Gastrocnemius medialis (tissue), 4 donors: ENCODE data around the gene GRIK2. TPM values are rescaled to one million over a fixed set of nuclear protein-coding genes. Genes with fewer than 3 reads are reported as not detected.

Experiments
- ATAC-seq, 2 donors: fragments of 150-250 bp; one replicate each; pipeline ENCODE4 v1.9.1; 2016
- DNase-seq, 2 donors: peaks; one replicate each; pipeline ENCODE4 v3.0.0-alpha.2; 2019
- H3K27ac ChIP-seq, 4 donors: fragments of 200-600 bp; sonication (generic); 1 replicate in 1 of 4; 2 replicates in 3 of 4; pipeline ENCODE4 v1.5.1; 2016 to 2018; ENCODE audit warnings: mild to moderate bottlenecking in 2 of 4, moderate library complexity in 1 of 4
- H3K27me3 ChIP-seq, 3 donors: fragments of 200-600 bp; sonication (generic) in 2 of 3; 1 replicate in 1 of 3; 2 replicates in 2 of 3; pipeline versions ENCODE4 v1.5.1 to v1.6.0; 2016 to 2019; ENCODE audit warnings: mild to moderate bottlenecking in 1 of 3, moderate library complexity in 1 of 3
- H3K36me3 ChIP-seq, 2 donors: fragments of 200-600 bp; sonication (generic) in 1 of 2; one replicate each; pipeline ENCODE4 v1.5.1; 2017 to 2018
- H3K4me1 ChIP-seq, 2 donors: fragments of 200-600 bp; sonication (generic) in 1 of 2; one replicate each; pipeline ENCODE4 v1.5.1; 2016 to 2017; ENCODE audit warnings: mild to moderate bottlenecking in 2 of 2
- H3K4me3 ChIP-seq, 4 donors: fragments of 200-600 bp; sonication (generic) in 3 of 4; 1 replicate in 1 of 4; 2 replicates in 3 of 4; pipeline ENCODE4 v1.5.1; 2016 to 2019; ENCODE audit warnings: mild to moderate bottlenecking in 2 of 4
- H3K9me3 ChIP-seq, 3 donors: fragments of 200-600 bp; sonication (generic) in 2 of 3; 1 replicate in 1 of 3; 2 replicates in 2 of 3; pipeline ENCODE4 v1.5.1; 2016 to 2019
- CTCF ChIP-seq, 5 experiments: fragments of 450-650 bp in 3 of 5; fragments of 200-600 bp in 2 of 5; sonication (generic) in 2 of 5; IDR thresholded peaks in 4 of 5; conservative IDR thresholded peaks in 1 of 5; 1 replicate in 4 of 5; 2 replicates in 1 of 5; pipeline ENCODE4 v1.5.1; 2016 to 2019; ENCODE audit warnings: antibody characterized with exemption in 5 of 5, mild to moderate bottlenecking in 3 of 5, moderate library complexity in 3 of 5
- POLR2A ChIP-seq, 2 donors: fragments of 450-650 bp; IDR thresholded peaks; one replicate each; pipeline ENCODE4 v1.6.1; 2017; ENCODE audit warnings: antibody characterized with exemption in 2 of 2, mild to moderate bottlenecking in 2 of 2, moderate library complexity in 2 of 2
- in situ Hi-C, 4 donors: fragments of 200-750 bp; cut with MboI; loops; one replicate each; pipeline versions ENCODE4 v1.15.0 to v1.8.0; 2017; ENCODE audit warnings: low sequenced_read_pairs in 4 of 4
- intact Hi-C: fragments of 100-400 bp; cut with DNase I; formaldehyde crosslinking; loops from one replicate; pipeline ENCODE4 v1.15.1; 2023; ENCODE audit warnings: low total_unique reads
- total RNA-seq, 4 donors: library from RNA; depleted of rRNA; stranded (reverse); fragments of >200 nt; gene quantifications; one replicate each; pipeline versions ENCODE4 v1.1.0 to v1.2.3, GENCODE V29; 2016

The GRIK2 gene
- total RNA-seq, 4 donors from 2014 or later: 0.39 to 5.1 (median 0.79) TPM

GRCh38 chr6:101936516-101936915, 543.0 kb downstream of the GRIK2 start:
- in situ Hi-C loops (no loop called here), intact Hi-C loops (no loop called here)
- TF ChIP-seq POLR2A (IDR thresholded peaks at IDR 0.05): no peak
- TF ChIP-seq CTCF (IDR thresholded peaks at IDR 0.05 in 4 of 5, conservative IDR thresholded peaks at IDR 0.05 in 1 of 5): no peak
- ATAC-seq (peak in 1 of 2 donors; percentile 36), DNase-seq (no peak)
- H3K4me1 ChIP-seq: no peaks in the 10 kb centered on the region
- H3K36me3 ChIP-seq: no peaks in the 10 kb centered on the region
- H3K9me3 ChIP-seq: no peaks in the 10 kb centered on the region
- H3K4me3 ChIP-seq: no peak overlapping the region
- no peak overlapping the region for H3K27ac ChIP-seq
- no peaks in the 10 kb centered on the region for H3K27me3 ChIP-seq

- Histone ChIP-seq H3K9me3 (no peaks in the 10 kb centered on the region), H3K36me3 (no peaks in the 10 kb centered on the region), H3K4me1 (no peaks in the 10 kb centered on the region), H3K27me3 (no peaks in the 10 kb centered on the region), H3K4me3 (no peak overlapping the region), H3K27ac (no peak overlapping the region)
- no peak for ATAC-seq
- in situ Hi-C loops (no loop called here), intact Hi-C loops (no loop called here)
- no peak for DNase-seq
- TF ChIP-seq POLR2A (IDR thresholded peaks at IDR 0.05) (no peak), CTCF (IDR thresholded peaks at IDR 0.05 in 4 of 5, conservative IDR thresholded peaks at IDR 0.05 in 1 of 5) (no peak)
Observed at GRCh38 chr6:101937108-101937507, 543.6 kb downstream of the GRIK2 start.

- TF ChIP-seq CTCF (IDR thresholded peaks at IDR 0.05 in 4 of 5, conservative IDR thresholded peaks at IDR 0.05 in 1 of 5) (no peak), POLR2A (IDR thresholded peaks at IDR 0.05) (no peak)
- in situ Hi-C loops: no loop called here
- no peak for ATAC-seq
- Histone ChIP-seq H3K4me1 (no peaks in the 10 kb centered on the region), H3K36me3 (no peaks in the 10 kb centered on the region), H3K9me3 (no peaks in the 10 kb centered on the region), H3K27me3 (no peaks in the 10 kb centered on the region), H3K4me3 (no peak overlapping the region), H3K27ac (no peak overlapping the region)
- no peak for DNase-seq
- intact Hi-C loops: no loop called here
Observed at GRCh38 chr6:101940391-101940790, 546.9 kb downstream of the GRIK2 start.

- TF ChIP-seq CTCF (IDR thresholded peaks at IDR 0.05 in 4 of 5, conservative IDR thresholded peaks at IDR 0.05 in 1 of 5): no peak
- TF ChIP-seq POLR2A (IDR thresholded peaks at IDR 0.05): no peak
- Histone ChIP-seq H3K27me3 (no peaks in the 10 kb centered on the region), H3K27ac (no peak overlapping the region), H3K36me3 (no peaks in the 10 kb centered on the region), H3K4me1 (no peaks in the 10 kb centered on the region), H3K4me3 (no peak overlapping the region), H3K9me3 (no peaks in the 10 kb centered on the region)
- in situ Hi-C loops: no loop called here
- ATAC-seq (no peak), DNase-seq (no peak)
- intact Hi-C loops: no loop called here
Observed at GRCh38 chr6:101956961-101957360, 563.5 kb downstream of the GRIK2 start.

- H3K36me3 ChIP-seq: no peaks in the 10 kb centered on the region
- H3K27ac ChIP-seq: no peak overlapping the region
- ATAC-seq (no peak), DNase-seq (no peak)
- in situ Hi-C loops: no loop called here
- TF ChIP-seq POLR2A (IDR thresholded peaks at IDR 0.05) (no peak), CTCF (IDR thresholded peaks at IDR 0.05 in 4 of 5, conservative IDR thresholded peaks at IDR 0.05 in 1 of 5) (no peak)
- intact Hi-C loops: no loop called here
- no peaks in the 10 kb centered on the region for H3K9me3 ChIP-seq
- no peaks in the 10 kb centered on the region for H3K27me3 ChIP-seq
- no peak overlapping the region for H3K4me3 ChIP-seq
- no peaks in the 10 kb centered on the region for H3K4me1 ChIP-seq
Observed at GRCh38 chr6:101961357-101961756, 567.8 kb downstream of the GRIK2 start.
